Cardiac fibroblast (primary cell): ENCODE measurements around the gene RGS4.

Source experiments
- DNase-seq, 2 donors: peaks; one replicate each; pipeline versions ENCODE4 v3.0.0 to v3.0.0-alpha.2; 2010; ENCODE audit warnings: low read depth in 2 of 2
- H3K4me3 ChIP-seq, 2 donors: replicated peaks in 1 of 2; 1 replicate in 1 of 2; 2 replicates in 1 of 2; pipeline ENCODE4 v1.5.1; 2011; ENCODE audit warnings: low read depth in 2 of 2, low read length in 2 of 2, mild to moderate bottlenecking in 2 of 2, moderate library complexity in 1 of 2
- CTCF ChIP-seq: IDR thresholded peaks from one replicate; pipeline ENCODE4 v1.5.1; 2011; ENCODE audit warnings: low read depth, mild to moderate bottlenecking, low read length, inconsistent platforms

The RGS4 gene

DNA sequence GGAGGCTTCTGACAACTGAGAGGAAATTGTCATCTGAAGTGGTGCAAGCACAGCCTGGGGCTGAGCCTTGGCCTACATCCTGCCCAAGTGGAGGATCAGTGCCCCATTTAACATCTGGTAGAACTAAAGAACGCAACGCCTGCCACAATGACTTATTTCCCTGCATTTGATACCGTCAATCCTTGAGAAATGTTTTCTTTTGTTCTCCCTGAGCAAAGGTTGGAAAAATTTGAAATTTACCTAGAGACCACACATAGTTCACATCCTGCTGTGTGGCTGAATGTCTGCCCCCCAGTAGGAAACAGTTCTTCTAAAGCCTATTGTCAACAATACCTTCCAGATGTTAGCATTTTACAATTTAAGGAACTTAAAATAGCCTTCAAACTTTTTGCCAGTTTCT, 5.6 kb upstream of the RGS4 start:
- TF ChIP-seq CTCF: no peak
- no peak overlapping the region for H3K4me3 ChIP-seq
- DNase-seq: no peak

DNA sequence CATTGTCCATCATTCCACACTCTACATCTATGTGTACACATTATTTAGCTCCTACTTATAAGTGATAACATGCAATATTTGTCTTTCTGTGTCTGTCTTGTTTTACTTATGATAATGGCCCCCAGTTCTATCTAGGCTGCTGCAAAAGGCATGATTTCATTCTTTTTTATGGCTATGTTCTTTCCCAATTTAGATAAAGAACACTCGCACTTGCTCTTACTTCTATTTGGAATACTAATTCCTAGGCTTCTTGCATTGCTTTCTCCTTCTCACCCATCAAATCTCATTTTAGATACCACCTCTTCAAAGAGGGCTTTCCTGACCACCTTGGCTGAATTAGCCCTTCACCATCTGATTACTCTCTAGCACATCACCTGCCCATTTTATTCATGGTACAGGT, 3.0 kb upstream of the RGS4 start:
- H3K4me3 ChIP-seq: no peak overlapping the region
- no peak for DNase-seq
- TF ChIP-seq CTCF: no peak

- no peak for TF ChIP-seq CTCF
- no peak for DNase-seq
- no peak overlapping the region for H3K4me3 ChIP-seq
Observed at GRCh38 chr1:163066686-163067085, 2.5 kb upstream of the RGS4 start.

DNA sequence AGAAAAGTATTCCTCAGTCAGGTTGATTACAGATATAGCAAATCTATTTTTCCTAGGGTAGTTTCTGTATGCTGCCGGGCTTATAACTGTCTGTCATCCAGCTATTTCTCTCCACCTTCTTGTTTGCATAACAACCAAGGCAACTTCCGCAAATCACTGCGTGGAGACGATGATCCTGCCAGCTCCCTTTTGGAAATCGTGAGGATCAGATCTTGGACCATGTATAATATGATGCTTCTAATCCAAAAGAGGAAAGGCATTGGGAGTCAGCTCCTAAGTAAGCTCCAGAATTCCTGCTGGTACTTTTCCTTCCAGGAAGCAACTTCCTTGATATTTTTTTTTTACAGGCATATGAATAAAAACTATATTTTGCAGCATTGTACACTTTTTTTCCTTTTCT, 445 bp upstream of the RGS4 start:
- TF ChIP-seq CTCF: no peak
- peak; percentile 67 to 79 for DNase-seq
- H3K4me3 ChIP-seq: peak overlapping the region; percentile 33 to 75

DNA sequence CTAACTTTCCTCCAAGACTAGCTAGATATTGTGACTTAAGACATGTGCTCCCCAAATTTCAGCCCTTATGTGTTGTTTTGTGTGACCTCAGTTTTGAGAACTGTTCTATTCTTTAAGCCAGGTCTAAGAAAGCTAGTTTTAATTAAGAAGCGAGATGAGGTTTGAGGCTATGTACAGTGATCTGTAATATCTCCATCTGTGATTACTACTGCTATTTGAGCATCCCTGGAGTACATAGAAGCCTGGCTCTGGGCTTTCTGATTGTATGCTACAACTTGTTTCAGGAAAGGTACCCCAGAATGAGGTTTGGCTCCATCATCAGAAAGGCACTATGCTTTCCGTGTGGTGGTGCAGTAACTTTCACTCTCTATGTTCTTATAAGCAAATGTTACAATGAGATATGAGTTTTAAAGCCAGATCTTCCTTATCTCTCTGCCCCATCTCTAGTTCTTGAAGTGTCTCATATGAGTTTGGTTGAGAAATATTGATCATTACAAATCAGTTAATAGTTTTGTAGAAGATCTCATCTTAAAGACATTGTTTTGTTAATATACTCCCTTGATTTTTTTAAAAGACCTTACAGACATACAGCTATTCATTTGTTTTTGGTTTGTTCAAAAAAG, 605 bp downstream of the RGS4 start:
- no peak for TF ChIP-seq CTCF
- H3K4me3 ChIP-seq: peak overlapping the region; percentile 57 to 75

DNA sequence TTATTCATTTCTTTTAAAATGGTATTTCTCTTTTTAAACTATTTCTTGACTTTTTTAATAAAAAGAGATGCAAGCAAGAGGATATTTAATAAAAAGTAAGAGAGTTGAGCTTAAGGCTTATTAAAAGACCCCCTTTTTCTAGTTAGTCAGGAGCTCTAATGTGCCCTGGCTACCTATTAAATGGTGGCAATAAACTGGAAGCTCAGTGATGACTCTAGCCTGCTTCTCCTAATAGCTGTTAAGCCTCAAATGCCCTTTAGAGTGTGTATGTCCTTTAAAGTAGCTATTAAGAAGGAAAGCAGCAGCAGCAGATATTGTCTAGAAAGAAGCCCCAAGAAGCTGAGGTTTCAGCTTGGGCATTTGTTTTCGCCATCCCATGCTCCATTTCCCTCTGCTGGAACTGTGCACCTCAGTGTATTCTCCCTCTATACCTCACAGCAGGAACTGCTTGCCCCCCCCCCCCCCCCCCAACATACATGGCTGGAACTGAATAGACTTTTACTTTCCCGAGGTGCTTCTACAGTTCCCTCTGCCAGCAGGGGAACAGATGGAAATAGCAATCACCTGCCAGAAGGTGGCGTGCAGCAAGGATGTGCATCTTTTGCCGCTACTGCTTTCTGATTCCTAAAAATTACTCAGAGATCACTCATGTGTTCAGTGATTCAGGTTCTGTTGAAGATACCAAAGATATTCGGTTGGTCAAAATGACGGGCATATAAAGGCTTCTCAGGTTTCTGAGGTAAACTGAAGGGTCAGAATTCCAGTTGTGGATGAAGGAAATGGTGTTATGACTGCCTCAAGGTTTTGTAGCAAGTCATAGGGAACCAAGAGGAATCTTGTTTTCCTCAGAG, 2.5 kb downstream of the RGS4 start:
- H3K4me3 ChIP-seq: peak overlapping the region; percentile 57 to 75
- TF ChIP-seq CTCF: peak; percentile 77

More for the DNA sequence above, 605 bp downstream of the RGS4 start:
- no peak for DNase-seq

More for the DNA sequence above, 2.5 kb downstream of the RGS4 start:
- DNase-seq: peak; percentile 93
